RWPE1 (cell line): Measurements from ENCODE around the gene RASSF7.

Experiments used
- CTCF ChIA-PET: fragments of 350-600 bp; sonication (Branson Sonifier 250); formaldehyde crosslinking; extraction: SDS; loops from one replicate; lab custom pipeline; 2021; lab: Yijun Ruan, JAX
- POLR2A ChIA-PET: fragments of 400-600 bp; formaldehyde crosslinking; extraction: SDS; loops from one replicate; lab custom pipeline; 2020; ENCODE audit warnings: antibody characterized with exemption; ENCODE audit not compliant: low non-redundant PET; lab: Yijun Ruan, JAX
- DNase-seq: peaks from one replicate; pipeline ENCODE4 v3.0.0; 2012; ENCODE audit warnings: low spot score
- H3K27ac ChIP-seq: fragments of 450-650 bp; 2 replicates; pipeline ENCODE4 v1.5.1; 2017
- TF ChIP-seq, protein P1 (sequence below): fragments of 450-650 bp; conservative IDR thresholded peaks from 2 replicates; pipeline ENCODE4 v1.5.1; 2017; ENCODE audit warnings: low read depth, mild to moderate bottlenecking

The RASSF7 gene

DNA sequence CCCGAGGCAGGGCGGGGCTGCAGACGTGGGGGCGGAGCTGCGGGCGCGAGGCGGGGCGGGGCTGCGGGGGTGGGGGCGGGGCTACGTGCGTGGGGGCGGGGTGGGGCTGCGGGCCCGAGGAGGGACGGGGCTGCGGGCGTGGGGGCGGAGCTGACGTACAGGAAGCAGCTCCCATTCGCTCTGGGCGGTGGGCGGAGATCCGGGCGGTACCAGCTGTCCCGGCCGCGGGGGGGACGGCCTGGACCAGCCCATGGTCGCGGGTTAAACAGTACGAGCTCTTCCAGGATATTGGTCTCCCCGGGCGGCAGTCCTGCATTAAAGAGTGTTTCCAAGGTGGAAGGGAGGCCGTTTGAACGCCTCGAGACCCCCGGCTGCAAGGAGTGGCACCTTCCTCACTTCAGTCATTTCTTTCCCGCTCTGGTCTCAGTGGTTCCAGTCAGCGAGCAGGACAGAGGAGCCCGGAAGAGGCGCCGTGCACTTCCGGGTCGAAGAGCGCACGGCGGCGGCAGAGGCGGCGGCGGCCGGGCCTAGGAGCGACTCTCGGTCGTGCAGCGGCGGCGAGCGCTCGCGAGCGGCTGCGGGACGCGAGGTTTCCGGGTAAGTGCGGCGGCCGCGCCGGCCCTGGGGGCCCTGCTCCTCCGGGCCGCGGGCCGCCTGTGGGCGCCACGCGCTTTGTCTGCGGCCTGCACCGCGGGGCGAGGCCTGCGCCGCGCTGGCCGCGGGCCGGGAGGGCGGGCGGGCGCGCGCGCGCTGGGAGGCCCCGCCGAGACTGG is 15.4 kb downstream of the RASSF7 start, which contains the start of gene PHRF1:
Gene PHRF1 (plus strand): TSS at position 475 of the 773 bp plus-strand sequence. CDS start 5,043 bp downstream, outside the sequence.
- TF ChIP-seq, protein P1, sequence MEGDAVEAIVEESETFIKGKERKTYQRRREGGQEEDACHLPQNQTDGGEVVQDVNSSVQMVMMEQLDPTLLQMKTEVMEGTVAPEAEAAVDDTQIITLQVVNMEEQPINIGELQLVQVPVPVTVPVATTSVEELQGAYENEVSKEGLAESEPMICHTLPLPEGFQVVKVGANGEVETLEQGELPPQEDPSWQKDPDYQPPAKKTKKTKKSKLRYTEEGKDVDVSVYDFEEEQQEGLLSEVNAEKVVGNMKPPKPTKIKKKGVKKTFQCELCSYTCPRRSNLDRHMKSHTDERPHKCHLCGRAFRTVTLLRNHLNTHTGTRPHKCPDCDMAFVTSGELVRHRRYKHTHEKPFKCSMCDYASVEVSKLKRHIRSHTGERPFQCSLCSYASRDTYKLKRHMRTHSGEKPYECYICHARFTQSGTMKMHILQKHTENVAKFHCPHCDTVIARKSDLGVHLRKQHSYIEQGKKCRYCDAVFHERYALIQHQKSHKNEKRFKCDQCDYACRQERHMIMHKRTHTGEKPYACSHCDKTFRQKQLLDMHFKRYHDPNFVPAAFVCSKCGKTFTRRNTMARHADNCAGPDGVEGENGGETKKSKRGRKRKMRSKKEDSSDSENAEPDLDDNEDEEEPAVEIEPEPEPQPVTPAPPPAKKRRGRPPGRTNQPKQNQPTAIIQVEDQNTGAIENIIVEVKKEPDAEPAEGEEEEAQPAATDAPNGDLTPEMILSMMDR: no peak
- ChIA-PET CTCF (interaction anchor here (0.7 kb wide), 1 partner anchor 20 kb away, joined by 3 read pairs; no protein-coding TSS in a partner anchor), POLR2A (interaction anchor here (0.5 to 0.8 kb wide), 4 partner anchors 11 to 97 kb away, joined by 3 to 4 read pairs (median 3); no protein-coding TSS in a partner anchor)
- peak; percentile 96 for DNase-seq
- peak within 1 kb of the TSS; percentile 94 for H3K27ac ChIP-seq

DNA sequence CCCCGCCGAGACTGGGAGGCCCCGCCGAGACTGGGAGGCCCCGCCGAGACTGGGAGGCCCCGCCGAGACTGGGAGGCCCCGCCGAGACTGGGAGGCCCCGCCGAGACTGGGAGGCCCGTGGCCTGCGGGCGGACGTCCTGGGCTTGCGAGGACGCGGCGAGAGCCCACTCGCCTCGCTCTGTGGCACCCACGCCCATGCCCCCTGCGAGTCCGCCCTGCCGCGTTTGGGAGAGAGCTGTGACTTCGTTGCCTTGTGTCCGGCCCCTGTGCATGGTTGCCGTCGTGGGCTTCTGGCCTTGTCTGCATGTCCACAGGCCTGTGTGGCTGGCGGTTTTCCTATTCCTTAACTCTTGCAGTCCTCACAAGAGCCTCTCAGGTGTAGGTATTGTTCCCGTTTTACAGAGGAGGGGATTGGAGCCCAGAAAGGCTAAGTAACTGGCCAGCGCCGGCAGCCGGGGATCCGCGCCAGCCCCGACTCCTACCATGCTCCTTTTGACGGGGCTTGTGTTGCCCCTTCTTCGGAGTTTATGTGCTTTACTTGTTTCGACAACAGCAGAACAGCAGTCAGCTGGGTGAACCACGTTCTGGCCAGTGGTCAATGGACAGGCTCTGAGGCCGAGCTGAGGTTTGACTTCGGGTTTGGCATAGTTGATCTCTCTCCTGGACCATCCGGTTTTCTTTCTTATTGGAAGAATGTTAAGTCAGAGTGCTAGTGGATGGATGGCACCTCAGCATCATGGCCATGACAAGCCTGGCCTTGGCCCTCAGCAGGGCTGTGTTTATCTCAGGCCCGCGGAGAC is 16.2 kb downstream of the RASSF7 start:
- ChIA-PET POLR2A (no interaction called here), CTCF (no interaction called here)
- TF ChIP-seq, protein P1: no peak
- H3K27ac ChIP-seq: peak overlapping the region; percentile 94
- DNase-seq: no peak

DNA sequence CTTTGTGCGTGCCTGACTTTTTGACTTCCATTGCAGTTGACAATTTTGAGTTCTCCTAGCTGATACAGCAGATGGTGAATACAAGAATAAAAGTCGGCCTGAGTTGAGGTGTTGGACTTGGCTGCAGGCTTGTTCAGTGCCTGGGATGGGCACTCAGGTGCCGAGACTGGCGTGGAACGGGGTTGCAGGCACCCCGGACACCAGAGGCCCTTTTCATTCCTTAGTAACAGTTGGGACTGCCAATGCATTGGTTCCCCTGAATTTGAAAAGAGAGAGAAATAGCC is 16.8 kb downstream of the RASSF7 start:
- peak overlapping the region; percentile 94 for H3K27ac ChIP-seq
- POLR2A ChIA-PET: no interaction called here
- no peak for DNase-seq

DNA sequence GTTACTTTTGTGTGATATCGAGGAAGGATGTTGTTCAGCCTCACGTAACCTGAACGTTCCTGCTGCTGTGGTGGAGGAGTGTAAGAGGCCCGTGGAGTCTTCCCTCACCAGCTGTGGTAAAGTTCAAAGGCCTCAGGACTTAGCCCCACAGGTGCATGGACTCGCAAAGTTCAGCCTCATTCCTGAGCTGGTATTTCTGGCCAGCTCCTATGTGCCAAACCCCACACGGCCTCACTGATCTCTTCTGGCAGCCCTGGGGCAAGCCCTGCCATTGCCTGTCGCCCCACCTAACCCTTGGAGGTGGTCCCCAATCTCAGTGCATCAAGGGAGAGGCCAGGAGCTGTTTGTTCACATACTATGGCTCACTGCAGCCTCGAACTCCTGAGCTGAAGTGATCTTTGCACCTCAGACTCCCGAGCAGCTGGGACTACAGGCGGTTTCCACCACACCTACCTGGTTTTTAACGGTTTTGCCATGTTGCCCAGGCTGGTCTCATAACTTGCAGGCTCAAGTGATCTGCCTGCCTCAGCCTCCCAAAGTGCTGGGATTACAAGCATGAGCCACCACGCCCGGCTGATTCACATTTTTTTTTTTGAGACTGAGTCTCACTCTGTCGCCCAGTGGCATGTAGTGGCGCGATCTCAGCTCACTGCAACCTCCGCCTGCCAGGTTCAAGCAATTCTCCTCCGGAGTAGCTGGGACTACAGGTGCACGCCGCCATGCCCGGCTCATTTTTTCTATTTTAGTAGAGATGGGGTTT is 17.7 kb downstream of the RASSF7 start:
- TF ChIP-seq, protein P1: no peak
- CTCF ChIA-PET: interaction anchor here (0.5 to 0.6 kb wide), 2 partner anchors 23 to 163 kb away, joined by 7 read pairs; no protein-coding TSS in a partner anchor
- H3K27ac ChIP-seq: peak overlapping the region; percentile 94
- no peak for DNase-seq
- POLR2A ChIA-PET: interaction anchor here (0.6 kb wide), 1 partner anchor 172 kb away, joined by 3 read pairs; no protein-coding TSS in a partner anchor

More for the DNA sequence above, 16.8 kb downstream of the RASSF7 start:
- TF ChIP-seq, protein P1: no peak
- CTCF ChIA-PET: no interaction called here

DNA sequence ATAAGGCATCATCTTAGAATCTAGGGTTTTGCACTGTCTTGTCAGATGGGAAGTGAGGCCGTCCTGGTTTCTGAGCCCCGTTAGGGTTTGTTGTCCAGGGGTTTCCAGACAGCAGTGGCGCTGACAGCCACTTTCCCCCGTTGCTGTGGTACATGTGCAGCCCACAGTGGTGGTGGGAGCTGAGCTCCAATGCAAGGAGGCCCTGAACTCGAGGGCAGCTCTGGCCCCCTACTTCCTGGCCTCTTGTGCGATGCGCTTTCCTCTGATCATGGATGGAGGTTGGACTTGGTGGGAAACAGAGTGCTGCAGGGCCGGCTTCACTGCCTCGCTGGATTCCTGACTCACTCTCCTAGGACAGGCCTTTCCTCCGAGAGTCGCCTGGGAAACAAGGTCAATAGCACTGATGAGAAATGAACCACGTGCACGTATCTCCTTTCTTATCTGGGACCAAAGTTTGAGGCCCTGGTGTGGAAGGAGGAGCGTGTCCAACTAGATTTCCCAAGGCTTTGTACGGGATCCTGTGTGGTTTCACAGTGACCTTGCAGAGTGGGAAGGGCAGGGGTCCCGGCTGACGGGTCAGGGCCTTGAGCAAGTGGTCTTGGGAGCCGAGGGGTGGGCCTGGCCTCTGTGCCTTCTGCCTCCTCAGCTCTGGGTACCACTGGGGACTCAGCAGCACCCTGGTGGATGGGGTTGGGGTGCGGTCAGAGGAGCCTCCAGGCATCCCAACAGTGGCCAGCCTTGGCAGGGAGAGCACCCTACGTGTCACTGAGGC is 19.2 kb downstream of the RASSF7 start:
- ChIA-PET CTCF (interaction anchor here (0.6 kb wide), 1 partner anchor 203 kb away, joined by 3 read pairs; no protein-coding TSS in a partner anchor), POLR2A (no interaction called here)
- TF ChIP-seq, protein P1: no peak
- H3K27ac ChIP-seq: peak overlapping the region; percentile 94
- DNase-seq: no peak
